PC-9 (cell line): ENCODE measurements around the gene IMPDH2. TPM values are rescaled to one million over a fixed set of nuclear protein-coding genes. Genes with fewer than 3 reads are reported as not detected.

Source experiments
- BruUV-seq: library from RNA; stranded (reverse); fragments of 400-500 nt; replicated peaks from 2 replicates; lab custom pipeline; 2021; lab: Mats Ljungman, UMichigan
- CTCF ChIA-PET: fragments of 300-600 bp; sonication (Branson Sonifier 250); formaldehyde crosslinking; loops from one replicate; lab custom pipeline; 2022; ENCODE audit warnings: antibody characterized with exemption; lab: Charles Lee
- POLR2A ChIA-PET: fragments of 300-600 bp; sonication (Branson Sonifier 250); formaldehyde crosslinking; loops from one replicate; lab custom pipeline; 2022; ENCODE audit warnings: antibody characterized with exemption; ENCODE audit not compliant: unreplicated experiment; lab: Charles Lee
- DNase-seq, 2 experiments: peaks; one replicate each; pipeline versions ENCODE4 v3.0.0 to v3.0.0-alpha.2; 2015 to 2022; ENCODE audit warnings: mixed read lengths in 1 of 2
- H2AFZ ChIP-seq: fragments of 200-600 bp; sonication (generic); 2 replicates; pipeline ENCODE4 v1.8.1; 2017; ENCODE audit warnings: antibody characterized with exemption
- H3F3A ChIP-seq: fragments of 200-600 bp; sonication (generic); 2 replicates; pipeline ENCODE4 v1.8.1; 2017; ENCODE audit warnings: antibody characterized with exemption, mild to moderate bottlenecking, low read depth; ENCODE audit not compliant: insufficient read depth
- H3K27ac ChIP-seq: fragments of 200-600 bp; sonication (generic); 2 replicates; pipeline ENCODE4 v1.6.1; 2016; ENCODE audit warnings: mixed run types
- H3K27me3 ChIP-seq: fragments of 200-600 bp; sonication (generic); 2 replicates; pipeline ENCODE4 v1.6.1; 2016; ENCODE audit warnings: low read depth, mixed run types; ENCODE audit not compliant: insufficient read depth
- H3K36me3 ChIP-seq: fragments of 200-600 bp; sonication (generic); 2 replicates; pipeline ENCODE4 v1.6.1; 2016; ENCODE audit warnings: low read depth, mixed run types
- H3K4me1 ChIP-seq: fragments of 200-600 bp; sonication (generic); replicated peaks from 2 replicates; pipeline ENCODE4 v1.6.1; 2016; ENCODE audit warnings: mixed run types; ENCODE audit not compliant: insufficient read depth
- H3K4me2 ChIP-seq: fragments of 200-600 bp; sonication (generic); 2 replicates; pipeline ENCODE4 v1.6.1; 2017; ENCODE audit warnings: mixed run types
- H3K4me3 ChIP-seq: fragments of 200-600 bp; sonication (generic); 2 replicates; pipeline ENCODE4 v1.6.1; 2016; ENCODE audit warnings: mixed run types
- H3K79me2 ChIP-seq: fragments of 200-600 bp; sonication (generic); 2 replicates; pipeline ENCODE4 v1.6.1; 2017; ENCODE audit warnings: low read depth, mixed run types
- H3K9me2 ChIP-seq: fragments of 200-600 bp; sonication (generic); 2 replicates; pipeline ENCODE4 v1.8.1; 2017; ENCODE audit warnings: mild to moderate bottlenecking; ENCODE audit not compliant: insufficient read depth
- H3K9me3 ChIP-seq: fragments of 200-600 bp; sonication (generic); 2 replicates; pipeline ENCODE4 v1.8.1; 2016; ENCODE audit warnings: low read depth; ENCODE audit not compliant: insufficient read depth
- H4K20me1 ChIP-seq: fragments of 200-600 bp; sonication (generic); 2 replicates; pipeline ENCODE4 v1.8.1; 2017; ENCODE audit not compliant: insufficient read depth
- CTCF ChIP-seq: fragments of 200-600 bp; sonication (generic); conservative IDR thresholded peaks from 2 replicates; pipeline ENCODE4 v1.6.1; 2017; ENCODE audit warnings: mixed run types, antibody characterized with exemption, mild to moderate bottlenecking, moderate library complexity
- EZH2 ChIP-seq: fragments of 200-600 bp; sonication (generic); IDR thresholded peaks from 2 replicates; pipeline ENCODE4 v1.8.0; 2017; ENCODE audit warnings: antibody characterized with exemption, low read depth
- intact Hi-C: fragments of 100-400 bp; cut with micrococcal nuclease; formaldehyde crosslinking; loops from one replicate; pipeline ENCODE4 v1.10.0; 2022; ENCODE audit not compliant: unreplicated experiment
- total RNA-seq: library from RNA; stranded (reverse); gene quantifications from 2 replicates; pipeline ENCODE4 v1.2.3, GENCODE V29; 2021

Gene IMPDH2
- total RNA-seq, 1 experiment from 2014 or later = 190 TPM

- peaks cover 38% of the 10 kb centered on the region for H3K79me2 ChIP-seq
- peak overlapping the region; percentile 70 for H3K4me3 ChIP-seq
- CTCF ChIA-PET = no interaction called here
- POLR2A ChIA-PET = interaction anchor here (0.6 kb wide), 1 partner anchor 71 kb away, joined by 4 read pairs; no protein-coding TSS in a partner anchor
- intact Hi-C loops = no loop called here
- peaks cover 45% of the 10 kb centered on the region for H3F3A ChIP-seq
- peak overlapping the region; percentile 80 for H2AFZ ChIP-seq
- peak overlapping the region; percentile 92 for H3K4me2 ChIP-seq
- TF ChIP-seq EZH2 (no peak), CTCF (no peak)
- H3K9me2 ChIP-seq = no peaks in the 10 kb centered on the region
- H3K4me1 ChIP-seq = peaks cover 28% of the 10 kb centered on the region
- DNase-seq = no peak
- no peaks in the 10 kb centered on the region for H3K9me3 ChIP-seq
- H3K36me3 ChIP-seq = no peaks in the 10 kb centered on the region
- no peaks in the 10 kb centered on the region; the same call in 1 of the 2 replicates for H4K20me1 ChIP-seq
- H3K27me3 ChIP-seq = no peaks in the 10 kb centered on the region
- BruUV-seq = no TSS peak
- H3K27ac ChIP-seq = peak overlapping the region; percentile 46
Measured at GRCh38 chr3:49018707-49019006, 10.5 kb downstream of the IMPDH2 start.

GRCh38 chr3:49017971-49018706 is 11.1 kb downstream of the IMPDH2 start, which contains the start of gene DALRD3:
TSS of gene DALRD3 (minus strand) at chr3:49018580. CDS start at chr3:49018564, 16 bp downstream.
- no TSS peak for BruUV-seq
- Histone ChIP-seq H2AFZ (peak within 1 kb of the TSS; percentile 80), H3K9me3 (no peaks in the 10 kb centered on the region), H3K9me2 (no peaks in the 10 kb centered on the region), H3K36me3 (no peaks in the 10 kb centered on the region), H4K20me1 (no peaks in the 10 kb centered on the region; the same call in 1 of the 2 replicates), H3F3A (peaks cover 42% of the 10 kb centered on the region), H3K79me2 (peaks cover 33% of the 10 kb centered on the region), H3K4me1 (peaks cover 23% of the 10 kb centered on the region), H3K27ac (peak within 1 kb of the TSS; percentile 46), H3K27me3 (no peaks in the 10 kb centered on the region), H3K4me2 (peak within 1 kb of the TSS; percentile 92), H3K4me3 (peak within 1 kb of the TSS; percentile 70)
- POLR2A ChIA-PET = interaction anchor here (0.6 to 1.4 kb wide), 4 partner anchors 11 to 468 kb away, joined by 3 to 6 read pairs (median 4); partner anchors contain the start of gene WDR6
- TF ChIP-seq CTCF (no peak), EZH2 (no peak)
- CTCF ChIA-PET = no interaction called here
- DNase-seq = peak; percentile 44 to 73
- intact Hi-C loops = no loop called here

GRCh38 chr3:49017229-49017970 is 11.8 kb downstream of the IMPDH2 start:
- Histone ChIP-seq H3K27ac (no peak overlapping the region), H3K4me2 (peak overlapping the region; percentile 92), H2AFZ (peak overlapping the region; percentile 80), H3K4me1 (peaks cover 20% of the 10 kb centered on the region), H3K79me2 (peaks cover 26% of the 10 kb centered on the region), H3F3A (peaks cover 34% of the 10 kb centered on the region), H3K36me3 (no peaks in the 10 kb centered on the region), H4K20me1 (peaks cover 2% of the 10 kb centered on the region; the same call in 1 of the 2 replicates), H3K9me3 (no peaks in the 10 kb centered on the region), H3K27me3 (no peaks in the 10 kb centered on the region), H3K4me3 (peak overlapping the region; percentile 70), H3K9me2 (no peaks in the 10 kb centered on the region)
- TF ChIP-seq EZH2 (no peak), CTCF (no peak)
- BruUV-seq = no TSS peak
- intact Hi-C loops = no loop called here
- DNase-seq = no peak
- CTCF ChIA-PET = interaction anchor here (0.6 kb wide), 1 partner anchor 8 kb away, joined by 3 read pairs; no protein-coding TSS in a partner anchor
- POLR2A ChIA-PET = interaction anchor here (0.7 to 1.4 kb wide), 3 partner anchors 10 to 469 kb away, joined by 3 to 6 read pairs (median 3); partner anchors contain the start of gene WDR6
